ENCODE measurements around the gene GOLGA3.
"Not testable (repeated sequence)": the region's sequence is repeated elsewhere in the genome, so short reads cannot be mapped to it uniquely, and the experiment has no call there.

The GOLGA3 gene

DNA sequence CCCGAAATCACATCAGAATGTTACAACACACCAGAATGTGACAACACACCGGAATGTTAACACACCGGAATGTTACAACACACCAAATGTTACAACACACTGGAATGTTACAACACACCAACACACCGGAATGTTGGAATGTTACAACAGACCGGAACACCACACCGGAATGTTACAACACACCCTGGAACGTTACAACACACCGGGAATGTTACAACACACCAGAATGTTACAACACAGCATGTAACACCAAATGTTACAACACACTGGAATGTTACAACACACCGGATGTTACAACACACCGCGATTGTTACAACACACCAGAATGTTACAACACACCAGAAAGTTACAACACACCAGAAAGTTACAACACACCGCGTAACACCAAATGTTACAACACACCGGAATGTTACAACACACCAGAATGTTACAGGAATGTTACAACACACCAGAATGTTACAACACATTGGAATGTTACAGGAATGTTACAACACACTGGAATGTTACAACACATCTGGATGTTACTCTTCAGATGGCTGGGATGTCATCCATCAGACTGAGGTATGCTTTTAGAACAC, 37.7 kb upstream of the GOLGA3 start:
- peak; percentile 88 for FAIRE-seq
- TF ChIP-seq, protein P1, sequence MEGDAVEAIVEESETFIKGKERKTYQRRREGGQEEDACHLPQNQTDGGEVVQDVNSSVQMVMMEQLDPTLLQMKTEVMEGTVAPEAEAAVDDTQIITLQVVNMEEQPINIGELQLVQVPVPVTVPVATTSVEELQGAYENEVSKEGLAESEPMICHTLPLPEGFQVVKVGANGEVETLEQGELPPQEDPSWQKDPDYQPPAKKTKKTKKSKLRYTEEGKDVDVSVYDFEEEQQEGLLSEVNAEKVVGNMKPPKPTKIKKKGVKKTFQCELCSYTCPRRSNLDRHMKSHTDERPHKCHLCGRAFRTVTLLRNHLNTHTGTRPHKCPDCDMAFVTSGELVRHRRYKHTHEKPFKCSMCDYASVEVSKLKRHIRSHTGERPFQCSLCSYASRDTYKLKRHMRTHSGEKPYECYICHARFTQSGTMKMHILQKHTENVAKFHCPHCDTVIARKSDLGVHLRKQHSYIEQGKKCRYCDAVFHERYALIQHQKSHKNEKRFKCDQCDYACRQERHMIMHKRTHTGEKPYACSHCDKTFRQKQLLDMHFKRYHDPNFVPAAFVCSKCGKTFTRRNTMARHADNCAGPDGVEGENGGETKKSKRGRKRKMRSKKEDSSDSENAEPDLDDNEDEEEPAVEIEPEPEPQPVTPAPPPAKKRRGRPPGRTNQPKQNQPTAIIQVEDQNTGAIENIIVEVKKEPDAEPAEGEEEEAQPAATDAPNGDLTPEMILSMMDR (IDR thresholded peaks at IDR 0.05; ENCODE audit: insufficient read depth, missing control alignments), result no peak

GRCh38 chr12:132861558-132861957, 32.9 kb upstream of the GOLGA3 start:
- no peak for FAIRE-seq

More for the DNA sequence above, 37.7 kb upstream of the GOLGA3 start:
- DNase-seq (ENCODE audit: insufficient read length, low spot score), result no peak

GRCh38 chr12:132858718-132859266, 30.1 kb upstream of the GOLGA3 start:
- TF ChIP-seq, protein P1 (IDR thresholded peaks at IDR 0.05; ENCODE audit: insufficient read depth, missing control alignments), result no peak
- DNase-seq (ENCODE audit: insufficient read length, low spot score) (no peak), FAIRE-seq (no peak)

More at GRCh38 chr12:132861558-132861957, 32.9 kb upstream of the GOLGA3 start:
- TF ChIP-seq, protein P1 (IDR thresholded peaks at IDR 0.05; ENCODE audit: insufficient read depth, missing control alignments), result no peak
- no peak for DNase-seq (ENCODE audit: insufficient read length, low spot score)

- DNase-seq (ENCODE audit: insufficient read length, low spot score); FAIRE-seq: not testable (repeated sequence)
Measured at GRCh38 chr12:132857019-132857418, 28.4 kb upstream of the GOLGA3 start.

- TF ChIP-seq, protein P1 (IDR thresholded peaks at IDR 0.05; ENCODE audit: insufficient read depth, missing control alignments), result no peak
- no peak for DNase-seq (ENCODE audit: insufficient read length, low spot score)
- FAIRE-seq, result no peak
Measured at GRCh38 chr12:132856581-132856980, 27.9 kb upstream of the GOLGA3 start.

DNA sequence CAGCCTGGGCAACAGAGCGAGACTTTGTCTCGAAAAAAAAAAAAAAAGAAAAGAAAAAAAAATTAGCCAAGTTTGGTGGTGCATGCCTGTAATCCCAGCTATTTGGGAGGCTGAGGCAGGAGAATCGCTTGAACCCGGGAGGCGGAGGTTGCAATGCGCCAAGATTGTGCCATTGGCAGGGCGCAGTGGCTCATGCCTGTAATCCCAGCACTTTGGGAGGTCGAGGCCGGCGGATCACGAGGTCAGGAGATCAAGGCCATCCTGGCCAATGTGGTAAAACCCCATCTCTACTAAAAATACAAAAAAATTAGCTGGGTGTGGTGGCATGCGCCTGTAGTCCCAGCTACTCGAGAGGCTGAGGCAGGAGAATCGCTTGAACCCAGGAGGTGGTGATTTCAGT, 26.5 kb upstream of the GOLGA3 start:
- not testable (repeated sequence) for FAIRE-seq

DNA sequence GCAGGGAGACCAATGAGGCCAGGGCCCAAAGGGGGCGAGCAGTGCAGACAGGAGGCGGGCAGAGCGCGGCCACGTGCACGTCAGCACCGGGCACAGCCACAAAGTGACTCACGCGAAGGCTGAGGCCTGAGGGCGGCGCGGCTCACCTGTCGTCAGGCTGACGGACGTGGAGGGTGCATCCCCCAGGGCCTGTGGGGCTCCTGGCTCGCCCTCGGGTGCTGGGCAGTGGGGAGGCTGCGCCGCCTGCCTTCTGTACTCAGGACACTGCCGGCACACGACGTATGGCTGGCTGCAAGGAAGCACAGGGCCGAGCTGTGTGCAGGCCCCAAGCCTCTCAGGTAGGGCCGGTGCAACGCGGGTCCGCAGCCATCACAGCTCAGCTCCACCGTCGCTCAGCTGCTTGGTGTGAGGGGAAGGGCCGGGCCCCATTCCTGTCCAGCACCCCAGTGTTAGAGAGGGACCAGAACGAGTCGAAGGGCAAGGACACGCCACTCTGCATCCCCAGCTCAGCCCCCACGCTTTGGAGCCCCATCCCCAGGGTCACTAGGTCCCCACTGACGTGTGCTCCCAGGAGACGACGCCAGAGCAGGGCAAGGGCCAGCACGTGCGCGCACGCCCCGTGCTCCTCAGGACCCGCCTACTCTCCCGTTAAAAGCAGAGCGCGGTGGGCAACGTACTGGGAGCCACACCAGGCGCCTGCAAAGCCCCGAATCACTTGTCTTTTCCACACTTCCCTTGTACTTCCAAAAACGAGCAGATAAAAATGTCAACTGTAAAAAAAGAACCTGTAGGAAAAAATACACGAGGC, 24.8 kb upstream of the GOLGA3 start:
- DNase-seq (ENCODE audit: insufficient read length, low spot score) (no peak), FAIRE-seq (no peak)
- TF ChIP-seq, protein P1 (IDR thresholded peaks at IDR 0.05; ENCODE audit: insufficient read depth, missing control alignments), result no peak

More for the DNA sequence above, 26.5 kb upstream of the GOLGA3 start:
- DNase-seq (ENCODE audit: insufficient read length, low spot score), result not testable (repeated sequence)

DNA sequence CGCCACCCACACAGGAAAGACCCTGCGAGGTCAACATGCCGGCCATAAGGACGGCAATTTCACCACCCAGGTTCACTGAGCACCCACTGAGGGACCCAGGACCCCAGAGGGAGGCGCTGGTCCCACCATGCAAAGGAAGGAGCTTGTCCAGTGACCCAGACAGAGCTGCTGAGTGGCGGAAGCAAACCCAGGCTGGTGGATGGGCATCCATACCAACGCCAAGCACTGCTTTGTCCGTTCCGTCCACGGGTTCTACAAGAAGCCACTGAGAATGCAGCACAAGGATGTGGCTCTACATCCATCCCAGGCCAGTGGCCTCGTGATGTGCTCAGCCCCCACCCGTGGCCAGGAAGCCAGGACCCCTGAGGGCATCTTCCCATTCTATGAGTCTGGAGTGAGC, 23.8 kb upstream of the GOLGA3 start:
- no peak for DNase-seq (ENCODE audit: insufficient read length, low spot score)
- TF ChIP-seq, protein P1 (IDR thresholded peaks at IDR 0.05; ENCODE audit: insufficient read depth, missing control alignments), result no peak
- no peak for FAIRE-seq

All from D721Med (cell line).